H1 (cell line): ENCODE results near the gene BYSL. TPM values are rescaled to one million over a fixed set of nuclear protein-coding genes. Genes with fewer than 3 reads are reported as not detected.

Experiments
- CTCF ChIA-PET: fragments of 300-600 bp; sonication (Branson Sonifier 250); formaldehyde crosslinking; loops from one replicate; lab custom pipeline; 2021; ENCODE audit not compliant: partially characterized antibody; lab: Charles Lee
- POLR2A ChIA-PET: fragments of 300-600 bp; sonication (Branson Sonifier 250); formaldehyde crosslinking; loops from one replicate; lab custom pipeline; 2021; ENCODE audit warnings: inconsistent platforms; ENCODE audit not compliant: partially characterized antibody; lab: Charles Lee
- DNase-seq, 2 experiments: peaks; one replicate each; pipeline versions ENCODE4 v3.0.0 to v3.0.0-alpha.2; 2010 to 2022; ENCODE audit warnings: low spot score in 2 of 2, low read depth in 1 of 2, mixed read lengths in 1 of 2
- FAIRE-seq: peaks from 2 replicates; lab custom pipeline; 2011; peaks lifted over from hg19 to GRCh38; lab: Jason Lieb, UNC
- H2AFZ ChIP-seq: 2 replicates; pipeline ENCODE4 v1.8.1; 2012; ENCODE audit warnings: low read length, inconsistent platforms
- H2AK5ac ChIP-seq: 2 replicates; pipeline ENCODE4 v1.6.1; 2013; ENCODE audit warnings: low read depth, low read length
- H2BK120ac ChIP-seq: replicated peaks from 2 replicates; pipeline ENCODE3; 2013; ENCODE audit warnings: low read depth, low read length, inconsistent platforms
- H2BK12ac ChIP-seq: 2 replicates; pipeline ENCODE4 v1.6.1; 2013; ENCODE audit warnings: low read depth, low read length
- H2BK15ac ChIP-seq: 2 replicates; pipeline ENCODE4 v1.6.1; 2013; ENCODE audit warnings: low read length
- H2BK20ac ChIP-seq: 2 replicates; pipeline ENCODE4 v1.6.1; 2013; ENCODE audit warnings: low read length
- H2BK5ac ChIP-seq: 2 replicates; pipeline ENCODE4 v1.6.1; 2013; ENCODE audit warnings: low read depth, low read length
- H3K14ac ChIP-seq: 2 replicates; pipeline ENCODE4 v1.6.1; 2013; ENCODE audit warnings: inconsistent platforms; ENCODE audit not compliant: insufficient read length
- H3K18ac ChIP-seq: 2 replicates; pipeline ENCODE4 v1.6.1; 2013; ENCODE audit warnings: low read length; ENCODE audit errors: extremely low read depth
- H3K23ac ChIP-seq: 2 replicates; pipeline ENCODE4 v1.6.1; 2013; ENCODE audit warnings: inconsistent platforms; ENCODE audit not compliant: insufficient read length
- H3K23me2 ChIP-seq: 2 replicates; pipeline ENCODE4 v1.6.1; 2013; ENCODE audit warnings: low read depth, low read length
- H3K27ac ChIP-seq: 2 replicates; pipeline ENCODE4 v1.6.1; 2011; ENCODE audit warnings: low read depth, low read length, inconsistent platforms
- H3K27me3 ChIP-seq, 4 experiments: replicated peaks in 1 of 4; 1 replicate in 1 of 4; 2 replicates in 3 of 4; pipeline versions ENCODE4 v1.6.1 to v1.8.1; 2011 to 2013; ENCODE audit warnings: low read length in 3 of 4, mild to moderate bottlenecking in 3 of 4, inconsistent platforms in 2 of 4, mixed read lengths in 2 of 4, moderate library complexity in 1 of 4; ENCODE audit not compliant: control insufficient read depth in 3 of 4, insufficient read depth in 3 of 4; ENCODE audit errors: extremely low read depth in 1 of 4
- H3K36me3 ChIP-seq, 4 experiments: 2 replicates each; pipeline versions ENCODE4 v1.6.1 to v1.8.1; 2011 to 2013; ENCODE audit warnings: mild to moderate bottlenecking in 4 of 4, low read length in 3 of 4, moderate library complexity in 2 of 4, control low read depth in 1 of 4, inconsistent platforms in 1 of 4; ENCODE audit not compliant: insufficient read depth in 4 of 4, control insufficient read depth in 2 of 4
- H3K4ac ChIP-seq: replicated peaks from 2 replicates; pipeline ENCODE3; 2013; ENCODE audit warnings: low read length, low read depth, mixed read lengths, inconsistent platforms; ENCODE audit not compliant: insufficient read length
- H3K4me1 ChIP-seq, 4 experiments: replicated peaks in 1 of 4; 1 replicate in 1 of 4; 2 replicates in 3 of 4; pipeline versions ENCODE4 v1.6.1 to v1.8.1; 2011 to 2013; ENCODE audit warnings: low read length in 3 of 4, inconsistent platforms in 2 of 4, mixed read lengths in 1 of 4; ENCODE audit not compliant: insufficient read depth in 4 of 4, control insufficient read depth in 3 of 4
- H3K4me2 ChIP-seq, 2 experiments: 2 replicates each; pipeline versions ENCODE4 v1.6.1 to v1.8.1; 2011 to 2013; ENCODE audit warnings: low read depth in 2 of 2, low read length in 2 of 2, control low read depth in 1 of 2, inconsistent platforms in 1 of 2, mild to moderate bottlenecking in 1 of 2; ENCODE audit not compliant: insufficient read depth in 1 of 2
- H3K4me3 ChIP-seq, 4 experiments: fragments of 200-600, 300-600 bp in 1 of 4; sonication (generic), shearing (Covaris generic), sonication (Bioruptor Twin) in 1 of 4; 2 replicates each; pipeline versions ENCODE4 v1.5.1 to v1.8.1; 2011 to 2016; ENCODE audit warnings: low read length in 4 of 4, low read depth in 3 of 4, control low read depth in 2 of 4, inconsistent platforms in 2 of 4, mild to moderate bottlenecking in 2 of 4, mixed read lengths in 1 of 4, moderate library complexity in 1 of 4; ENCODE audit not compliant: insufficient read depth in 2 of 4; ENCODE audit errors: extremely low read depth in 1 of 4
- H3K56ac ChIP-seq: replicated peaks from 2 replicates; pipeline ENCODE3; 2013; ENCODE audit warnings: low read depth, mild to moderate bottlenecking, mixed read lengths, low read length, inconsistent platforms; ENCODE audit not compliant: insufficient read length
- H3K79me1 ChIP-seq: 2 replicates; pipeline ENCODE4 v1.6.1; 2013; ENCODE audit warnings: low read depth, low read length, control low read depth
- H3K79me2 ChIP-seq, 2 experiments: 2 replicates each; pipeline versions ENCODE4 v1.6.1 to v1.8.1; 2012 to 2013; ENCODE audit warnings: low read length in 2 of 2, mild to moderate bottlenecking in 2 of 2, inconsistent platforms in 1 of 2; ENCODE audit not compliant: insufficient read depth in 2 of 2, control insufficient read depth in 1 of 2
- H3K9ac ChIP-seq, 4 experiments: replicated peaks in 1 of 4; 1 replicate in 1 of 4; 2 replicates in 3 of 4; pipeline versions ENCODE4 v1.6.1 to v1.8.1; 2011 to 2013; ENCODE audit warnings: low read depth in 3 of 4, low read length in 3 of 4, control low read depth in 2 of 4, mild to moderate bottlenecking in 2 of 4, moderate library complexity in 2 of 4, inconsistent platforms in 1 of 4; ENCODE audit errors: extremely low read depth in 1 of 4
- H3K9me3 ChIP-seq, 2 experiments: 2 replicates each; pipeline versions ENCODE4 v1.6.1 to v1.8.1; 2012 to 2013; ENCODE audit warnings: mild to moderate bottlenecking in 2 of 2, moderate library complexity in 2 of 2, control low read depth in 1 of 2, inconsistent platforms in 1 of 2, low read depth in 1 of 2, low read length in 1 of 2, mixed read lengths in 1 of 2; ENCODE audit not compliant: insufficient read depth in 2 of 2
- H4K20me1 ChIP-seq, 2 experiments: replicated peaks in 1 of 2; 2 replicates each; pipeline versions ENCODE3 to v1.8.1; 2011 to 2013; ENCODE audit warnings: inconsistent platforms in 2 of 2, low read length in 2 of 2, mild to moderate bottlenecking in 1 of 2; ENCODE audit not compliant: insufficient read depth in 2 of 2, control insufficient read depth in 1 of 2
- H4K5ac ChIP-seq: 2 replicates; pipeline ENCODE4 v1.6.1; 2013; ENCODE audit warnings: low read length, low read depth, mixed read lengths, inconsistent platforms; ENCODE audit not compliant: insufficient read length
- H4K8ac ChIP-seq: 2 replicates; pipeline ENCODE4 v1.8.0; 2013; ENCODE audit warnings: mild to moderate bottlenecking, moderate library complexity, low read length, inconsistent platforms; ENCODE audit not compliant: insufficient read depth; ENCODE audit errors: extremely low read depth
- H4K91ac ChIP-seq: replicated peaks from 2 replicates; pipeline ENCODE3; 2013; ENCODE audit warnings: low read length, mixed read lengths, inconsistent platforms; ENCODE audit not compliant: insufficient read length
- SP4 ChIP-seq: IDR thresholded peaks from 2 replicates; pipeline ENCODE4 v1.6.1; 2012; ENCODE audit warnings: low read length, inconsistent platforms
- SUZ12 ChIP-seq: fragments of 200-600 bp; sonication (generic); IDR thresholded peaks from 2 replicates; pipeline ENCODE4 v1.6.1; 2012; ENCODE audit warnings: mild to moderate bottlenecking, inconsistent platforms, low read length, moderate library complexity, mixed read lengths
- WGBS, 2 experiments: shearing (Covaris generic) in 1 of 2; methylation state at CpG; one replicate each; pipeline versions ENCODE4 v1.1.6 to v1.1.7; 2013 to 2015; ENCODE audit warnings: low lambda C conversion rate in 2 of 2, mixed read lengths in 2 of 2, inconsistent platforms in 1 of 2, low coverage in 1 of 2, missing lambda C conversion rate in 1 of 2; ENCODE audit not compliant: insufficient replicate concordance in 2 of 2, insufficient coverage in 1 of 2, insufficient read length in 1 of 2; ENCODE audit errors: extremely low coverage in 1 of 2, missing lambda C conversion rate in 1 of 2; 5-methylcytosine and 5-hydroxymethylcytosine counted together
- polyA plus RNA-seq, 7 experiments: library from polyadenylated mRNA; depleted of rRNA in 3 of 7; stranded (reverse) in 5 of 7; unstranded in 2 of 7; fragments of >200 nt in 5 of 7; fragments of 200-250 nt in 2 of 7; gene quantifications; 1 replicate in 5 of 7; 2 replicates in 1 of 7; 4 replicates in 1 of 7; pipeline versions ENCODE4 v1.2.1 to v1.2.3, GENCODE V29; 2011 to 2013; ENCODE audit warnings: missing spikeins in 2 of 7, mixed read lengths in 2 of 7
- small RNA-seq: library from polyadenylated mRNA; stranded (forward); fragments of <200 nt; extraction: miRNeasy Mini kit (QIAGEN cat#:217004); gene quantifications from one replicate; pipeline ENCODE3, GENCODE V24; 2013; ENCODE audit not compliant: insufficient read depth
- total RNA-seq: library from RNA; stranded (reverse); fragmentation: NEBNext Ultra II Directional; extraction: Animal tissue kit (Norgen Biotek cat#: 25700); gene quantifications from 2 replicates; pipeline ENCODE4 v1.2.1, GENCODE V29; 2021

Gene BYSL
- total and polyA plus RNA-seq, 2 of the 8 experiments (the other 6 are each of a cell fraction or from before 2014, with no cell fraction given): 37.3 to 49.2 TPM

DNA sequence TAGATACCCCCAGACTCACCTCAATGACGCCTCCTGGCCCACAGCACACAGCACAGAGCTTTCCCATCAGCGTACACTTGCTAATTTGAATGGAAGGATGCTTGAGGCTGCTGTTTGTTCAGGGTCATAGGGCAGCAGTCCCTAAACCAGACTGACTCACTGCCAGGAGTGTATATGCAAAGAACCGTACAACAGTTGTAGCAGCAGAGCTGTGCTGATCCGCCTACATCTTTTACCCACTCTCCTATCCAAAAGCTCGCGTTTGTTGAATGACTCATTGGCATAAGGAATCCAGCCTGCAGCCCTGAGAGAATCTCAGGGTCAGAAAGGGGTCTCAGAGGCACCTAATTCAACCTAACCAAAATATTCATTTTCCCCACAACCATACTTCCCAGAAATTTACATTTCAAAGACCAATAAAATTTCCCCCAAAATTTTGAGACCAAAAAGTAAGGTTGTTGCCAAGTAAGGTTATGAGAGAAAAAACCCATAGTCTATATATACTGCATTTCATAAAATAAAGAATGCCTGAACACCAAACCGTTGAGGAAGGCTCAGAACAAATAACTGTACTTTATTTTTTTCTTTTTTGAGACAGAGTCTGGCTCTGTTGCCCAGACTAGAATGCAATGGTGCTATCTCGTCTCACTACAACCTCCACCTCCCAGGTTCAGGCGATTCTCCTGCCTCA is 55.6 kb downstream of the BYSL start:
- H3K56ac ChIP-seq: no peak overlapping the region
- H4K5ac ChIP-seq: no peak overlapping the region
- H2AK5ac ChIP-seq: no peak overlapping the region
- H2BK120ac ChIP-seq: no peak overlapping the region
- no peaks in the 10 kb centered on the region for H3K4me1 ChIP-seq
- no peaks in the 10 kb centered on the region for H3K9me3 ChIP-seq
- no peak overlapping the region for H2BK20ac ChIP-seq
- CTCF ChIA-PET: interaction anchor here (1.2 to 1.4 kb wide), 4 partner anchors 11 to 129 kb away, joined by 3 read pairs; no protein-coding TSS in a partner anchor
- H4K8ac ChIP-seq: no peak overlapping the region
- no peak overlapping the region for H3K23ac ChIP-seq
- H3K27ac ChIP-seq: no peak overlapping the region
- 75% methylated on average over 9 of the region's 9 CpGs; no CpG with 5 or more reads in 1 of the 2 experiments for WGBS, 2 experiments
- no peaks in the 10 kb centered on the region for H3K27me3 ChIP-seq
- no peak overlapping the region for H3K4me3 ChIP-seq
- no peaks in the 10 kb centered on the region for H4K20me1 ChIP-seq
- no peaks in the 10 kb centered on the region for H3K79me2 ChIP-seq
- no peak overlapping the region for H3K4me2 ChIP-seq
- no peaks in the 10 kb centered on the region for H3K36me3 ChIP-seq
- H3K18ac ChIP-seq: no peak overlapping the region
- TF ChIP-seq SP4: no peak
- TF ChIP-seq SUZ12: no peak
- H3K23me2 ChIP-seq: no peaks in the 10 kb centered on the region
- H2BK15ac ChIP-seq: no peak overlapping the region; the same call in 1 of the 2 replicates
- H3K4ac ChIP-seq: no peak overlapping the region
- no peak overlapping the region for H4K91ac ChIP-seq
- H2AFZ ChIP-seq: no peak overlapping the region
- no peak overlapping the region for H2BK5ac ChIP-seq
- DNase-seq (no peak), FAIRE-seq (no peak)
- no peak overlapping the region for H3K9ac ChIP-seq
- no peak overlapping the region for H3K14ac ChIP-seq
- H3K79me1 ChIP-seq: no peaks in the 10 kb centered on the region
- H2BK12ac ChIP-seq: no peak overlapping the region
- POLR2A ChIA-PET: interaction anchor here (0.6 to 1.5 kb wide), 4 partner anchors 10 to 34 kb away, joined by 3 to 4 read pairs (median 3); no protein-coding TSS in a partner anchor

Small RNA genes lying within 50 kb of the gene (small RNA-seq; reads per million reads assigned to genes)
- not detected for gene RF00019

Other genes with a start within 250 kb of the BYSL start
- gene TFEB, start 185.9 kb upstream of the BYSL start, total RNA-seq: 2.3 and 2.4 TPM in 2 replicates
- gene TFEB, start 185.9 kb upstream of the BYSL start, polyA plus RNA-seq (2011; rRNA removed): 5.9 and 6.7 TPM in 2 replicates
- not detected in 2 replicates for gene PGC, start 174.1 kb upstream of the BYSL start, total RNA-seq
- gene PGC, start 174.1 kb upstream of the BYSL start, polyA plus RNA-seq (2011; rRNA removed): 0.09 and 0.25 TPM in 2 replicates
- 3.4 and 3.9 TPM in 2 replicates for gene FRS3, start 141.6 kb upstream of the BYSL start, total RNA-seq
- 4.4 and 8.4 TPM in 2 replicates for gene FRS3, start 141.6 kb upstream of the BYSL start, polyA plus RNA-seq (2011; rRNA removed)
- gene PRICKLE4, start 140.7 kb upstream of the BYSL start, total RNA-seq: 0.67 and 1.4 TPM in 2 replicates
- gene PRICKLE4, start 140.7 kb upstream of the BYSL start, polyA plus RNA-seq (2011; rRNA removed): 0.32 and 0.38 TPM in 2 replicates
- gene TOMM6, start 133.8 kb upstream of the BYSL start, total RNA-seq: 216 and 228 TPM in 2 replicates
- 457 and 560 TPM in 2 replicates for gene TOMM6, start 133.8 kb upstream of the BYSL start, polyA plus RNA-seq (2011; rRNA removed)
- 21.1 and 24.4 TPM in 2 replicates for gene USP49, start 26.1 kb upstream of the BYSL start, total RNA-seq
- 6.9 and 10.8 TPM in 2 replicates for gene USP49, start 26.1 kb upstream of the BYSL start, polyA plus RNA-seq (2011; rRNA removed)
- gene MED20, start 360 bp upstream of the BYSL start, total RNA-seq: 38.7 and 42.9 TPM in 2 replicates
- gene MED20, start 360 bp upstream of the BYSL start, polyA plus RNA-seq (2011; rRNA removed): 46.6 and 51.8 TPM in 2 replicates
- 28.4 and 32.9 TPM in 2 replicates for gene CCND3, start 20.3 kb downstream of the BYSL start, total RNA-seq
- gene CCND3, start 20.3 kb downstream of the BYSL start, polyA plus RNA-seq (2011; rRNA removed): 30.6 and 42.3 TPM in 2 replicates
- 32.7 and 34.0 TPM in 2 replicates for gene TAF8, start 129.0 kb downstream of the BYSL start, total RNA-seq
- gene TAF8, start 129.0 kb downstream of the BYSL start, polyA plus RNA-seq (2011; rRNA removed): 32.2 and 36.6 TPM in 2 replicates
- gene C6orf132, start 221.1 kb downstream of the BYSL start, total RNA-seq: 62.2 and 64.0 TPM in 2 replicates
- gene C6orf132, start 221.1 kb downstream of the BYSL start, polyA plus RNA-seq (2011; rRNA removed): 31.5 and 33.8 TPM in 2 replicates